NCI-H748 (cell line): ENCODE measurements around the gene ZMAT3.
A peak's percentile ranks its signal among the peaks of the same experiment; 100 is the strongest.
"Not testable (repeated sequence)": the region's sequence is repeated elsewhere in the genome, so short reads cannot be mapped to it uniquely, and the experiment has no call there.

ENCODE experiments used
- DNase-seq: peaks from one replicate; lab custom pipeline; 2025; ENCODE audit not compliant: unreplicated experiment; lab: John Stamatoyannopoulos, UW

ZMAT3 gene

DNA sequence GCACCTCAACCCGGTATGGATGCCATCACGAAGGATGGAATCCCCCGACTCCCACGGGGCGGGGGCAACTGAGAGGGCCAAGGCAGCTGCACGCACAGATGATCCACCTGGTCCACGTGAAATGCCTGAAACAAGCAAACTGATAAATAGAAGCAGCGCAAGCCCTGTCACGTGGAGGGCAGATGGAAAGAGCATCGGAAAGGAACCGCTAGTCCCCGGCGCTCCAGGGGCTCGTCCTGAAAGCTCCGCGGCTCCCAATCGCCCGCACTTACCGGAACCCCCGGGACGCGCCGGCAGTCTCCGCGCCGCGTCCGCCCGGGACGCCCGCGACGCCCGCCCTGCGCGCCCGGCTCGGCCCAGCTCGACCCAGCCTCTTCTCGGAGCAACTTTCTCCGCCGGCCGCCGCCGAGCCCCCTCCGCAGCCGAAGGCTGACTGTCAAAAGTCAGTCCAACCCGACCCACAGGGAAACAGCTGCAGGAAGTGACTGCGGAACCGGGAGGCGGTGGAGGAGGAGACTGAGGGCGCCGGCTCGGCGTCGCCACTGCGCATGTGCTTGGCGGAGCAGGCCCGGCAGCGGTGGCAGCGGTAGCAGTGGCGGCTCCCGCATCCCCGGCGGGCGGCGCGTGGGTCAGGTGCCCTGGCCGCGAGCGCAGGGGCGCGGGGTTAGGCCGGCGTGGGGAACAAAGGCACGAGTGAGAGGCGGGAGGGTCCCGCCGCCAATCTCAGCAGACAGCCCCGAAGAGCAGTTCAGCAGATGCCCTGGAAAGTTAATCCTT lies at the start of gene ZMAT3:
ZMAT3 (minus strand) TSS at position 487 of the 777 bp plus-strand sequence. CDS start 4,057 bp downstream, outside the sequence.
- peak; percentile 76 for DNase-seq

- no peak for DNase-seq
Observed at GRCh38 chr3:179116816-179117215, 45.2 kb upstream of the ZMAT3 start.

GRCh38 chr3:179115444-179115843 lies 43.8 kb upstream of the ZMAT3 start:
- not testable (repeated sequence) for DNase-seq

DNA sequence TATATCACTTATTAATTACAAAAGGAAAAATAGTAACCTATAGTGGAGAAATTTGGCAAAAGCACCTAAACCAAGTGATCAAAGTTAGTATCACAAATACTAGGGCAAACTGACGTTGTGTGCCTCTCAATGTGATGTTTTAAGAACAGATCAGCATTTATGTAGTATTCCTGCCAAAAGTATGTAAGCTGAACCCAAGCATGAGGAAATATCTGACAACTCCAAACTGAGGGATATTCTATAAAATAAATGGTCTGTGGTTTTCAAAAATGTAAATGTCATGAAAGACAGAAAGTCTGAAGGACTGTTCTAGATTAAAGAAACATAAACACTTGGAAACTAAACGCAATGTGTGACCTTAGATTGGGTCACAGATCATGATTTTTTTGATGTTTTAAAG lies 42.3 kb upstream of the ZMAT3 start:
- no peak for DNase-seq

DNA sequence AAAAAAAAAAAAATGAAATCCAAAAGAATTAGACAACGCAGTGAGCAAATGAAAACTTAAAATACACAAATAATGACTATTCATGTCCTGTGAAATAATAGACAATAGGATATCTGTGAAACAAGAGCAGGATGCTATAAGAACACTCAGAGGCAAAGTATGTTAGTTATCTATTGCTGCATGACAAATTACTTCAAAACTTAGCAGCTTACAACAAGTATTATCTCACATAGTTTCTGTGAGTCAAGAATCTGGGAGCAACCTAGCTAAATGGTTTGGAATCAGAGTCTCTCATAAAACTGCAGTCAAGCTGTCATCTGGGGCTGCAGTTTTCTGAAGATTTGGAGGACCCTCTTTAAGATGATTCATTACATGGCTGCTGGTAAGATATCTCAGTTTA lies 36.5 kb upstream of the ZMAT3 start:
- no peak for DNase-seq

DNA sequence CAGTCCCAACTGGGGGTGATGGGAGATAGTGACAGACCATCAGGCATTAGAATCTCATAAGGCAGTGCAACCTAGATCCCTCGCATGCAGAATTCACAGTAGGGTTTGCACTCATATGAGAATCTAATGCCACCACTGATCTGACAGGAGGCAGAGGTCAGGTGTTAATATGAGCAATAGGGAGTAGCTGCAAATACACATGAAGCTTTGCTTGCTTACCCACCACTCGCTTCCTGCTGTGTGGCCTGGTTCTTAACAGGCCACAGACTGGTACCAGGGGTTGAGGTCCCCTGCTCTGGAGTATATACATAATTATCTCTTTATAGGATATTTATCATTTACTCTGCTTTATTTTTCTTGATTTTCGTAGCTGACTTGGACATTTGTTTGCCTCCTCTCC lies 36.0 kb upstream of the ZMAT3 start:
- DNase-seq: no peak

GRCh38 chr3:179105881-179106280 lies 34.3 kb upstream of the ZMAT3 start:
- no peak for DNase-seq

DNA sequence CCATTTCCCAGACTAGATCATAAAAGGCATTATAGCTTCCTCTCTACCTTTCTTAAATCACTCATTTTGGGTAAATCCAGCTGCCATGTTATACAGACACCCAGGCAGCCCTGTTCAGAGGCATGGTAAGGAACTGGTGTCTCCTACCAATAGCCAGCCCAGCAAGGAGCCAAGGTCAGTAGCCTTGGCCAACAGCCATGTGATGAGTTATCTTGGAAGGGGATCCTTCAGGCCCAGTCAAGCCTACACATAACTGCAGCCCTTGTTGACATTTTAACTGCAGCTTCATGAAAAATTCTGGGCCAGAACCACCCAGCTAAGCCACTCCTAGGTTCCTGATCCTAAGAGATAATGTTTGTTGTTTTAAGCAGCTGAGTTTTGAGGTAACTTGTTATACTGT lies 29.0 kb upstream of the ZMAT3 start:
- DNase-seq: no peak

DNA sequence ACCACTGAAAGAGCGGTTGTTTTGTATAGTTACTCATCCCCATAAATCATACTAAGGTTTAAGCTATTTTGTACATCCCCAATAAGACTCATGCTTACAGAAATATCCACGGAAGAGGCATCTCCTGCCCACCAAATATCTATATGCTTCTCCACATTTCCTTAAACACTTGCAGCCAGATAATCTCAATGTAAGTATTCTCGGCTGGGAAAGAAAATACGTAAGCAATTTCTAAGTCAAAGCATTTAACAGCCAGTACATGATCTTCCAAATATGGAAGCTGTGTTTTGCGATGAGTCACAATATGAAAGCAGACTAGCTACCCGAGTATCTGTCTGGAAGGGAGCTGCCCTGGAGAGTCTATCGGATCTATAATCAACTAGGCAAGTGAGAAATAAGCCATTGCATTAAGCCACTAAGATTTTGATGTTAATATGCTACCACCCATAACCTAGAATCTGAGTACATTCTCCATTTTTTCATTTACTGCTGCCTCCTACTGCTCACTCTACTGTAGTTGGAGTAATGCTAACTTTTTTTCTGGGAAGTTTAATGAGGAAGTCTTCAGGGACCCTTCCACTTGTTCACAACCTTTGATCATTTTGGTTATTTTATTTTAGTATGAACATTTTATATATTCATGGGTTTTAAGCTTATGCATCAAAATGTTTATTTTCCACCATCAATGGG lies 26.9 kb upstream of the ZMAT3 start:
- no peak for DNase-seq

- DNase-seq: no peak
Observed at GRCh38 chr3:179093807-179094206, 22.2 kb upstream of the ZMAT3 start.

- no peak for DNase-seq
Observed at GRCh38 chr3:179091113-179091512, 19.5 kb upstream of the ZMAT3 start.

DNA sequence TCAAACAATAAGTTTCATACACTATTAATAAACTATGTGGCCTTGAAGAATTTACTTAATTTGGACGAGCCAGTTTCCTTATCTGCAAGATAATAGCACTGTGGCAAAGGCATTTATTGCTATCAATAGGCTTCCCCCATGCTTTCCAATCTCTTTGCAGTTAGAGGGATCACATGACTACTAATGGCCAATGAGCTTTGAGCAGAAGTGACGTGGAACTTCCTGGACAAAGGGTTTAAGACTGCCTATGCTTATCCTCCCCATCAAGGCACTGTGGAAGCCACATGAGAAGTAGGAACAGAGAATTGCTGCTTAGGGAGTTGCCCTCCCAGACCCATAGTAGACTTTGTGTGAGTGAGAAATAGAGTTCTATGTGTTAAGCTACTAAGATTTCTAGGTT lies 16.7 kb upstream of the ZMAT3 start:
- no peak for DNase-seq

DNA sequence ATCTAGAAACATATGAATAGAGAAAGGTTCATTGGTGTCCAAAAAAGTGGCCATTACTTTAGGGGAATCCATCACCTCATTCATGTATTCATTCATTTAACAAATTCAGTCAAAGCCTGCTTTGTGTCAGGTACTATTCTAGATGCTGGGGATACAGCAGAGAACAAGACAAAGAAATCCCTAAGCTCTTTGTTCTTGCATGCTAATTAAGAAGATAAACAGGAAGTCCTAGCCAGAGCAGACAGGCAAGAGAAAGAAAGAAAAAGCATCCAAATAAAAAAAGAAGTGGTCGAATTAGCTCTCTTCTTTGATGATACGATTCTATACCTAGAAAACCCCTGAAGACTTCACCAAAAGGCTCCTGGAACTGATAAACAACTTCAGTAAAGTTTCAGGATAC lies 12.4 kb upstream of the ZMAT3 start:
- DNase-seq: peak; percentile 1

DNA sequence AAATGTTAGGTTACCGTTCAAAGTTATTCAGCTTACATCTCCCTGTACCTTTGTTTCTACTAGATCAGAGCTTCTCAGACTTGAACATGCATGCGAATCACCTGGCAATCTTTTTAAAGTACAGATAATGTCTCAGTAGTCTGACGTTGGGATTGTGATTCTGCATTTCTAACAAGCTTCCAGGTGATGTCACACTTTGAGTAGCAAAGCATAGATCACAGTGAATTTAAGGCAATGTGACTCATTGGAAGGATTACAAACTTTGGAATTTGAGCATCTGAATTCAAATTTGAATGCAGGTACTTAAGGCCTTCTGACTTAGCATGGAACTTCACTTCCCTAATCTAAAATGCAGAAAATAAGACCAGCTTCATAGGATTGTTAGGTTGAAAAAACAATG lies 10.8 kb upstream of the ZMAT3 start:
- DNase-seq: no peak

- DNase-seq: no peak
Observed at GRCh38 chr3:179081885-179082284, 10.3 kb upstream of the ZMAT3 start.

GRCh38 chr3:179079537-179079936 lies 7.9 kb upstream of the ZMAT3 start:
- DNase-seq: no peak

DNA sequence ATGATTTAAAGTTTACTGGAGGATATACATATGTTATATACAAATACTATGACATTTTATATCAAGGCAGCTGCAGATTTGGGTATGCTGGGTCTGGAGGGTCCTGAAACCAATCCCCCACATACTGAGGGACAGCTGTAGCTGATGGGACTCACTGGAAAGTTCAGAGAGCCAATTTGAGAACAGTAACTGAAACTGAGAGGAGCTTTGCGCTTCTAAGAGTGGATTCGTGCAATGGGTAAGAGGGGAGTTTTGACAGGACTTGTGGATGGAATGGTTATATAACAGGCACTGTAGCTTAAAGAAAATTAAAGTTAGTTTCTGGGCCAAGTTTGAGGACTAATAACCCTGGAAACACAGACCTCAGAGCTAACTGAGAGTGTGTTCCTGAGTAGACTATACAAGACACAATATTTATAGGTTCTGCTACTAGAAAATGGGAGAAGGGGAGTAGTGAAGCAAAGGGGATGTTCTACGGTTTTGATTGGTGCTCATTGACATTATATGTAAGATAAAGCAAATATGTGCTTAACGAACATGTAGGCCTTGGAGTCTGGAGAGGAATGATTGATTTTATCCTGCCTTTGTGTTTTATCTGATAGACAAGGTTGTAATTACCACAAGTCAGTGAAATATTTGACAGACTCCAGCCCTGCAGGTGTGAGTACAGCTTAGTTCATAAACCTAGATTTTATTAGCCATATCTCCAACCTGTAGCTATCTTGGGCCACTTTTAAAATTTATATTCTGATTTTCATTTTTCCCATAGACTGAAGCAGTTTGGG lies 4.8 kb upstream of the ZMAT3 start:
- no peak for DNase-seq

DNA sequence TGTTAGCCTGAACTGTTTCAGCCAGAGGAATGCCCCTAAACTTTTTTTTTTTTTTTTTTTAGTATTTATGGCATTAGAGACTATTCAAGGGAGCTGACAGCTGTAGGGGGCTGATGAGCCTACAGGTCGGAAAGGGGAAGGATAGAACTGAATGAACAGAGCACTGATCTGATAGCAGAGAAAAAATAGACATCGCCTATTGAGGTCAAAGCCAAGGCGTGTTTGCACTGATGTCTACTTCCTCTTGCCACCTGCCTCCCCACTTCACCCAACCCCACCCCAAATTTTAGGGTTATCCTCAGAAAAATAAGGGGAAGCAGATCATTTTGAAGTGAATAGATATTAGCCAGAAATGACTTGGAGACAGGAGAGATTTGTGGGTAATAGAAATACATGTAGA lies 3.0 kb upstream of the ZMAT3 start:
- no peak for DNase-seq

DNA sequence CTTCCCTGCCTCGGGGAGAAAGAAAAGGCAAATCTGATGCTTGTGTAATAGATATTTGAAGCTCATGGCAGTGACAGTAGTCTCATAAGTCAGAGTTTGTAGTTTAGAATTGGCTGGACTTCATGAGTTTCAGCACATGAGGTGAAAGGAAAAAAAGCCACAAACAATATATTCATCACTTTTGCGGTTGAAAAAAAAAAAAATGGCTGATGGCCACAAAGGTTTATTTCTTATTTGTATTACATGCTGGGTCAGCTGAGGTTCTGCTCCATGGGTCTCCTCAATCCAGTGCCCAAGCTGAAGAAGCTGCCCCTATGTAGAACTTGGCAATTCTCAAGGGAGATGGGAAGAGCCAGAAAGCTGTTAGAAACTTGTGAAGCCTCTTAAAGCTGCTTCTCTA lies 2.2 kb upstream of the ZMAT3 start:
- no peak for DNase-seq

DNA sequence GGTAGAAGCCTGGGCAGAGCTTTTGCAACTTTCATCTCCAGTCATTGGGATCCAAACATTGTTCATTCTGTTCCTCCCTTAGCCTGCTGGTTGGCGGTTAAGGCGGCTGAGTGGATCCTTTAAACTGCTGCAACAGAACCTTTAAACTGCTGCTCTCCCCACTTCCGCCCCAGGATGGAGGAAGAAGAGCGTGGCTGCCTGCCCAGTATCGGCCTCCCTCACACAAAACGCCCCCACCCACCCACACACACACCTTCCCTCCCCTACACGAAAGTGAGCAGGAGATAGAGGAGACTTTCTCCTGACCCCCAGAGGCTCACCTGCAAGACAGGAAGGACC lies 460 bp upstream of the ZMAT3 start:
- DNase-seq: peak; percentile 16

DNA sequence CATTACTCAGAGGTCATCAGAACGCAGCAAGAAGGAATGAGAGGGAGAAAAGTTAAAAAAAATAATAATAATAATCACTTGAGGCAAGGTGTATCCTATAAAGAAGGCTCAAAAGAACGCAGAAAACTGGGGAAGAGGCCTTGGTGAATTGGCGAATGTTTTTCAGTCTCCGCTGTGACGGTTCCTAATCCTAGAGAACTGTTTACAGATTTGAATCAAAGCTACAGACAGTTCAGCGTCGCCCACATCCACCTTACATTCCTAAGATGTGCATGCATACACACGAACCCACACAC lies 634 bp downstream of the ZMAT3 start:
- DNase-seq: no peak

GRCh38 chr3:179069762-179070390 lies 1.7 kb downstream of the ZMAT3 start:
- DNase-seq: peak; percentile 72
